HG03066 (cell line): Measurements from ENCODE around the gene CADM4.
"Not testable (repeated sequence)": the region's sequence is repeated elsewhere in the genome, so short reads cannot be mapped to it uniquely, and the experiment has no call there.

Experiments used
- ATAC-seq: cut with Tn5 transposase; IDR thresholded peaks from one replicate; pipeline ENCODE4 v1.9.1; 2021; ENCODE audit warnings: low read depth; ENCODE audit not compliant: unreplicated experiment

Gene CADM4

DNA sequence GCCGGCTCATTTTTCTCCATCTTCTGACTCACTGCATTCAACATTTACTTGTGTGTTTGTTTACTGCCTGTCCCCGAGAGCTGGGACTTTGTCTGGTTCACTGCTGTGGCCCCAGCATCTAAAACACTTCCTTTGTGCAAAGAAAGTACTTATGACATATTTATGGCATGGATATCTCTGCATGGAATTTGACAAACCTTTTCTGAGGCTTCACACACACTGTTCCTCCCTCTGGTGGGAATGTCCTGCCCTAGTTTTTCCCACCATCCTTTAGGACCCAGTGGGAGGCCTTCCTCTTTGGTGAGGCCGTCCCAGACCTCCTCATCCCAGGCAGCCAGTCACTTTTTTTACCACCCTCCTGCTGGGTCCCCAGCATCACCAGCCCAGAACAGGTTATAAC is 29.2 kb downstream of the CADM4 start:
- ATAC-seq: no peak

DNA sequence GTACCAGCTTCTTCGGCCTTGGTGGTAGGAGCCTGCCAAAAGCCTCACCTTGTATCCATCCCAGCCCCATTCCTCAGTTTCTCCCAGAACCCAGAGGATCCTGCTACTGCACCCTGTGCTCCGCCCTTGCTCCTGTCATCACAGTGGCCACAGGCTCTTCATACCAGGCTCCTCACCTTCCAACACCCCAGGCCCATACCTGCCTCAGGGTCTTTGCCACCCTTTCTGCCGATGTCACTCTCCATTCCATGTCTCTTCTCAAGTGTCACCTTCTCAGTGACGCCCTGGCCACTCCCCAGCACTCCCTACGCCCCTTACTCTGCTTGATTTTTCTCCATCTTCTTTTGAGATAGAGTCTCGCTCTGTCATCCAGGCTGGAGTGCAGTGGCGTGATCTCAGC is 29.8 kb downstream of the CADM4 start:
- no peak for ATAC-seq

GRCh38 chr19:43607238-43608205 is 32.1 kb downstream of the CADM4 start:
- ATAC-seq: no peak

- ATAC-seq: no peak
These were observed 33.0 kb downstream of the CADM4 start for GRCh38 chr19:43606569-43607229.

GRCh38 chr19:43605875-43606568 is 33.6 kb downstream of the CADM4 start:
- ATAC-seq: no peak

DNA sequence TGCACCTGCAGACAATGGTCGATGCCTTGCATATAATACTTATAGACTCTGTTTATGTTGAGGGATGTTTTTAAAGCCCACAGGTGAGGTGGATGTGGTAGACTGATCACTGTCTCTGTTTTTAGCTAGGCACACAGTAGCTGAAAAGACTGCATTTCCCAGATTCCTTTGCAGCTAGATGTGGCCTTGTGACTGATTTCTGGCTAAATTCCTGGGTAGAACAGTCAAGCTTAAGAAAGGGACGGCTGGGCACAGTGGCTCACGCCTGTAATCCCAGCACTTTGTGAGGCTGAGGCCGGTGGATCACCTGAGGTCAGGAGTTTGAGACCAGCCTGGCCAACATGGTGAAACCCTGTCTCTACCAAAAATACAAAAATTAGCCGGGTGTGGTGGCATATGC is 39.3 kb downstream of the CADM4 start:
- not testable (repeated sequence) for ATAC-seq

GRCh38 chr19:43599635-43600295 is 39.9 kb downstream of the CADM4 start:
- no peak for ATAC-seq

- no peak for ATAC-seq
These were observed 41.0 kb downstream of the CADM4 start for GRCh38 chr19:43598445-43599240.

- no peak for ATAC-seq
These were observed 41.8 kb downstream of the CADM4 start for GRCh38 chr19:43597876-43598275.

DNA sequence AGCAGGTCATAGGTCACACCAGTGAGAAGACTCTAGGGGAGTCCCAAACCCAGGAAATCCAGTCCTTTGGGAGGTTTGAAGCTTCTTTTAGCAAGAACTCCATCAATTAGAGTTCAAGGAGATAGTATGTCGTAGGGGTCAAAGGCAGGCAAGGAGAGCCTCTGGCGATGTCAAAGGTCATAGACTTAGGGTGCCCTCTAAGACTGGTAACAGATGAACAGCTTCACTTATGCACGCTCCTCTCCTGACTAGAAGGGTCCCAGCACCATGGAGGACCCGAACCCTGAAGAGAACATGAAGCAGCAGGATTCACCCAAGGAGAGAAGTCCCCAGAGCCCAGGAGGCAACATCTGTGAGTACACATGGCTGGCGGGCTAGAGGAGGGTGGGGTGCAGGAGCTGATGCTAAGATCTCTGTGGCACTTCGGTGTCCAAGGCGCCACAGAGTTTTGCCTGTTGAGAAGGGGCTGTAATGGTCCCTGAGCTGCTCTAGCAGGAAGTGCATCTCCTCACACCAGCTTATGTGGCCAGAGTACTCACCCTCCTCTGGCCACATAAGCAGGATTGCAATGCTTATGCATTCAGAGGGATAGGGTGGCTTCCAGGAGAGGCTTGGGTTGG is 42.7 kb downstream of the CADM4 start:
- ATAC-seq: no peak

- ATAC-seq: peak; percentile 80
These were observed 43.4 kb downstream of the CADM4 start, which contains the start of the genes IRGQ and ZNF576 for GRCh38 chr19:43595999-43596841. Gene IRGQ (minus strand): TSS chr19:43596134. CDS start chr19:43595338, 796 bp downstream. Gene ZNF576 (plus strand): TSS chr19:43596595. CDS start chr19:43597109, 514 bp downstream.

GRCh38 chr19:43595605-43595998 is 44.0 kb downstream of the CADM4 start:
- ATAC-seq: no peak

- ATAC-seq: no peak
These were observed 44.7 kb downstream of the CADM4 start for GRCh38 chr19:43594710-43595604.

DNA sequence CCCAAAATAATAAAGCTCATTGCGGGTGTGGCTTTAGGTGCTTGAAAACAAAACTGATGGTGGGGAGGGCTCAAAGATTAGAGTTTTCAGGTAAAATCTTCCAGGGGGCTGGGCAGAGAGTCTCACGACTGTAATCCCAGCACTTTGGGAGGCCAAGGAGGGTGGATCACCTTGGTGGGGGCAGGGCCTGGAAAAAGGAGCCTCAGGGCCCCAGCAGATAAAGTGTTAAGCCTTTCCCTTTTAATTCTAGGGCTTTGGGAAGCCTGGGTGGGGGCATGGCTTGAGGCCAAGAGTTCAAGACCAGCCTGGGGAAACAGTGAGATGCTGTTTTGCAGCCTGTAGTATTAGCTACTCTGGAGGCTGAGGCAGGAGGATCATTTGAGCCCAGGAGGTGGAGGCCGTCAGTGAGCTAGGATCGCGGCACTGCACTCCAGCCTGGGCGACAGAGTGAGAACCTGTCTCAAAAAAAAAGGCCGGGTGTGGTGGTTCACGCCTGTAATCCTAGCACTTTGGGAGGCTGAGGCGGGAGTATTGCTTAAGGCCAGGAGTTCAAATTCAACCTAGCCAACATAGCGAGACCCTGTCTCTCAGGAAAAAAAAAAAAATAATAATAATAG is 45.5 kb downstream of the CADM4 start:
- no peak for ATAC-seq

DNA sequence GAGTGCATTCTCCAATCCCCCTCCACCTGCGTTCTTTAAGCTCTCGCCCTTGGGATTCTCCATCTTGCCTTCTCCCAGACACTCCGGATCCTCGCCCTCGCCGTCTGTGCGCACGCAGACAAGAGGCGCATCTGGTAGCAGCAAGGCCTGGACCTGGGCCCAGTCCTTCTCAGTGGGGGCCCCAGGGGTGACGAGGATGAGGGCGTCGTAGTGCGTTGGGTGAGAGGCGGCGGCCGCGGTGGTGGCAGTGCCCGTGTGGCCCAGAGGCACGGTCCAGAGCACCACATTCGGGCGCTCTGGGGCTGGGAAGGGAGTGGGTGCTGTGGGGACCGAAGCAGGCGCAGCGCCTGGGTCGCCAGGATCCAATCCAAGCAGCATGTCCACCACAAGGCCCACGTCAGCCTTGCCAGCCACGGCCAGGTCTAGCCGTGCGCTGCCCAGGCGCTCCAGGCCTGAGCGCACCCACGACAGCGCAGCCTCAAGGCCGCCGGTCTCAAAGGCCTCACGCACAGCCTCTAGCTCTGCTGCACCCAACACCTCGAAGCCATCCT is 46.8 kb downstream of the CADM4 start:
- ATAC-seq: no peak

GRCh38 chr19:43591904-43592772 is 47.5 kb downstream of the CADM4 start:
- ATAC-seq: no peak
